OCI-LY3 (cell line): ENCODE measurements around the gene METTL21C.
A peak's percentile ranks its signal among the peaks of the same experiment; 100 is the strongest.

ENCODE experiments used
- H2AFZ ChIP-seq: fragments of 200-600, 300-600 bp; shearing (Covaris generic); 2 replicates; pipeline ENCODE4 v1.6.0; 2014; ENCODE audit warnings: antibody characterized with exemption, low read depth, low read length
- H3K27ac ChIP-seq: fragments of 200-600, 300-600 bp; sonication (generic); 2 replicates; pipeline ENCODE4 v1.5.1; 2014; ENCODE audit warnings: mild to moderate bottlenecking, low read length, moderate library complexity, mixed read lengths
- H3K27me3 ChIP-seq: fragments of 200-600, 300-600 bp; sonication (generic); 2 replicates; pipeline ENCODE4 v1.6.1; 2014; ENCODE audit warnings: low read depth, low read length, mixed read lengths
- H3K36me3 ChIP-seq: fragments of 200-600, 300-600 bp; sonication (generic); replicated peaks from 2 replicates; pipeline ENCODE3; 2014; ENCODE audit warnings: low read depth, low read length, mixed read lengths
- H3K4me1 ChIP-seq: fragments of 300-600, 200-600 bp; sonication (generic); 2 replicates; pipeline ENCODE4 v1.6.1; 2014; ENCODE audit warnings: low read length, mixed read lengths
- H3K4me2 ChIP-seq: fragments of 200-600, 300-600 bp; sonication (generic); 2 replicates; pipeline ENCODE4 v1.6.1; 2014; ENCODE audit warnings: low read length, mixed read lengths
- H3K4me3 ChIP-seq: fragments of 300-600, 200-600 bp; sonication (generic); 2 replicates; pipeline ENCODE4 v1.5.1; 2014; ENCODE audit warnings: antibody characterized with exemption, mild to moderate bottlenecking, low read length, moderate library complexity
- H3K79me2 ChIP-seq: fragments of 300-600, 200-600 bp; shearing (Covaris generic); 2 replicates; pipeline ENCODE4 v1.6.1; 2014; ENCODE audit warnings: mild to moderate bottlenecking, low read length, mixed read lengths
- H3K9ac ChIP-seq: fragments of 300-600, 200-600 bp; shearing (Covaris generic); 2 replicates; pipeline ENCODE4 v1.6.0; 2014; ENCODE audit warnings: mild to moderate bottlenecking, low read length, moderate library complexity
- H3K9me3 ChIP-seq: fragments of 200-600, 300-600 bp; shearing (Covaris generic); 2 replicates; pipeline ENCODE4 v1.6.1; 2014; ENCODE audit warnings: low read length, mixed read lengths; ENCODE audit not compliant: insufficient read depth
- H4K20me1 ChIP-seq: fragments of 200-600, 300-600 bp; sonication (generic); 2 replicates; pipeline ENCODE4 v1.6.1; 2016; ENCODE audit warnings: low read length, mixed read lengths; ENCODE audit not compliant: insufficient read depth
- EZH2phosphoT487 ChIP-seq: fragments of 200-600 bp; shearing (Covaris generic); IDR thresholded peaks from 2 replicates; pipeline ENCODE4 v1.6.1; 2018; ENCODE audit warnings: antibody characterized with exemption, mixed run types, low read depth
- TF ChIP-seq, protein P1 (sequence below): fragments of 200-600, 300-600 bp; sonication (generic); IDR thresholded peaks from 2 replicates; pipeline ENCODE4 v1.5.1; 2014; ENCODE audit warnings: antibody characterized with exemption, low read length, low read depth

METTL21C gene

GRCh38 chr13:102726430-102726829 is 31.6 kb upstream of the METTL21C start:
- Histone ChIP-seq H3K36me3 (no peaks in the 10 kb centered on the region), H3K9ac (no peak overlapping the region), H3K4me2 (no peak overlapping the region), H3K27me3 (peaks cover 22% of the 10 kb centered on the region), H3K79me2 (no peaks in the 10 kb centered on the region), H3K9me3 (no peaks in the 10 kb centered on the region), H3K4me3 (no peak overlapping the region), H4K20me1 (no peaks in the 10 kb centered on the region), H3K4me1 (peaks cover 10% of the 10 kb centered on the region), H3K27ac (no peak overlapping the region), H2AFZ (no peak overlapping the region)
- no peak for TF ChIP-seq EZH2phosphoT487
- TF ChIP-seq, protein P1, sequence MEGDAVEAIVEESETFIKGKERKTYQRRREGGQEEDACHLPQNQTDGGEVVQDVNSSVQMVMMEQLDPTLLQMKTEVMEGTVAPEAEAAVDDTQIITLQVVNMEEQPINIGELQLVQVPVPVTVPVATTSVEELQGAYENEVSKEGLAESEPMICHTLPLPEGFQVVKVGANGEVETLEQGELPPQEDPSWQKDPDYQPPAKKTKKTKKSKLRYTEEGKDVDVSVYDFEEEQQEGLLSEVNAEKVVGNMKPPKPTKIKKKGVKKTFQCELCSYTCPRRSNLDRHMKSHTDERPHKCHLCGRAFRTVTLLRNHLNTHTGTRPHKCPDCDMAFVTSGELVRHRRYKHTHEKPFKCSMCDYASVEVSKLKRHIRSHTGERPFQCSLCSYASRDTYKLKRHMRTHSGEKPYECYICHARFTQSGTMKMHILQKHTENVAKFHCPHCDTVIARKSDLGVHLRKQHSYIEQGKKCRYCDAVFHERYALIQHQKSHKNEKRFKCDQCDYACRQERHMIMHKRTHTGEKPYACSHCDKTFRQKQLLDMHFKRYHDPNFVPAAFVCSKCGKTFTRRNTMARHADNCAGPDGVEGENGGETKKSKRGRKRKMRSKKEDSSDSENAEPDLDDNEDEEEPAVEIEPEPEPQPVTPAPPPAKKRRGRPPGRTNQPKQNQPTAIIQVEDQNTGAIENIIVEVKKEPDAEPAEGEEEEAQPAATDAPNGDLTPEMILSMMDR: peak; percentile 25; the same call in 1 of the 2 replicates

GRCh38 chr13:102724923-102725322 is 30.1 kb upstream of the METTL21C start:
- peaks cover 10% of the 10 kb centered on the region for H3K4me1 ChIP-seq
- H3K27ac ChIP-seq: no peak overlapping the region
- no peaks in the 10 kb centered on the region for H3K36me3 ChIP-seq
- no peaks in the 10 kb centered on the region for H3K9me3 ChIP-seq
- no peaks in the 10 kb centered on the region for H4K20me1 ChIP-seq
- peaks cover 9% of the 10 kb centered on the region; the same call in 1 of the 2 replicates for H3K27me3 ChIP-seq
- TF ChIP-seq EZH2phosphoT487: no peak
- TF ChIP-seq, protein P1: peak; percentile 83
- no peak overlapping the region for H3K4me3 ChIP-seq
- 0 out of 2 replicates have a peak overlapping the region, but pooled peaks have one; percentile 56 for H2AFZ ChIP-seq
- H3K79me2 ChIP-seq: no peaks in the 10 kb centered on the region
- H3K9ac ChIP-seq: no peak overlapping the region
- no peak overlapping the region for H3K4me2 ChIP-seq

DNA sequence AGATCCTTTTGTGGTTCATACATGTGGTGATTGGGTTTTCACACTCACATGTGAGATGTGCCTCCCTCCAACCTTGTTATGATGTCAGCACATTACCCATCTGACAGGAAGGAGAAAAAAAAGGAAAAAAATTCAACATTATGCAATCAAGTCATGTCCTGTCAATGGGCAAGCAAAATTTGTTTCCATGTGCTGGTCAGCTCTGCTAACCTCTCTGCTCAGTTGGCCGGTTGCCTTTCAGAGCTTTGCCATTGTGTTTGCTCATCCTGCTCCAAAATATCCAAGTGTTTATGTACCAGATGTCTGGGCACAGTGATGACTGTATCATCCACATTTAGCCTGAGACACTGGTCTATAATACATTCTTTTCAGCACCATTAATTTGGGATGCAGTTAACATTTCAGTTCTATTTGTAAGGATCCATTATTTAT is 27.0 kb upstream of the METTL21C start:
- no peak overlapping the region for H3K9ac ChIP-seq
- H3K4me1 ChIP-seq: no peaks in the 10 kb centered on the region
- H3K27ac ChIP-seq: no peak overlapping the region
- H3K27me3 ChIP-seq: peaks cover 9% of the 10 kb centered on the region; the same call in 1 of the 2 replicates
- H3K36me3 ChIP-seq: no peaks in the 10 kb centered on the region
- H3K9me3 ChIP-seq: no peaks in the 10 kb centered on the region
- H4K20me1 ChIP-seq: no peaks in the 10 kb centered on the region
- H2AFZ ChIP-seq: no peak overlapping the region
- no peak for TF ChIP-seq EZH2phosphoT487
- TF ChIP-seq, protein P1: no peak
- H3K4me2 ChIP-seq: no peak overlapping the region
- H3K4me3 ChIP-seq: no peak overlapping the region
- H3K79me2 ChIP-seq: no peaks in the 10 kb centered on the region

- H3K4me3 ChIP-seq: no peak overlapping the region
These were observed 23.9 kb upstream of the METTL21C start for GRCh38 chr13:102718746-102719145.

More at GRCh38 chr13:102718746-102719145, 23.9 kb upstream of the METTL21C start:
- H3K9me3 ChIP-seq: no peaks in the 10 kb centered on the region
- TF ChIP-seq, protein P1: no peak
- TF ChIP-seq EZH2phosphoT487: no peak
- H3K4me1 ChIP-seq: no peaks in the 10 kb centered on the region
- peaks cover 9% of the 10 kb centered on the region; the same call in 1 of the 2 replicates for H3K27me3 ChIP-seq
- no peak overlapping the region for H3K27ac ChIP-seq
- H2AFZ ChIP-seq: no peak overlapping the region
- H4K20me1 ChIP-seq: no peaks in the 10 kb centered on the region
- no peak overlapping the region for H3K9ac ChIP-seq
- no peaks in the 10 kb centered on the region for H3K36me3 ChIP-seq
- H3K79me2 ChIP-seq: no peaks in the 10 kb centered on the region
- no peak overlapping the region for H3K4me2 ChIP-seq
